C4-2B (cell line): ENCODE measurements around the gene SPTBN5.

Experiments used
- CTCF ChIP-seq: fragments of 450-650 bp; conservative IDR thresholded peaks from 2 replicates; pipeline ENCODE4 v1.5.1; 2017; ENCODE audit warnings: mild to moderate bottlenecking
- ZFX ChIP-seq: fragments of 450-650 bp; IDR thresholded peaks from 2 replicates; pipeline ENCODE4 v1.6.1; 2017

GRCh38 chr15:41853831-41854230 is 40.0 kb downstream of the SPTBN5 start:
- no peak for TF ChIP-seq CTCF
- no peak for TF ChIP-seq ZFX
